Stimulated activated CD8-positive, alpha-beta memory T cell treated with anti-CD3 and anti-CD28 coated beads, Interleukin-15, amount 100 ng/mL, for 24 hours (primary cell): Measurements from ENCODE around the gene B4GALNT1.
"Not testable (repeated sequence)": the region's sequence is repeated elsewhere in the genome, so short reads cannot be mapped to it uniquely, and the experiment has no call there.

Source experiments
- DNase-seq: peaks from one replicate; pipeline ENCODE4 v3.0.0-alpha.2; 2020; ENCODE audit warnings: low read depth

The B4GALNT1 gene

DNA sequence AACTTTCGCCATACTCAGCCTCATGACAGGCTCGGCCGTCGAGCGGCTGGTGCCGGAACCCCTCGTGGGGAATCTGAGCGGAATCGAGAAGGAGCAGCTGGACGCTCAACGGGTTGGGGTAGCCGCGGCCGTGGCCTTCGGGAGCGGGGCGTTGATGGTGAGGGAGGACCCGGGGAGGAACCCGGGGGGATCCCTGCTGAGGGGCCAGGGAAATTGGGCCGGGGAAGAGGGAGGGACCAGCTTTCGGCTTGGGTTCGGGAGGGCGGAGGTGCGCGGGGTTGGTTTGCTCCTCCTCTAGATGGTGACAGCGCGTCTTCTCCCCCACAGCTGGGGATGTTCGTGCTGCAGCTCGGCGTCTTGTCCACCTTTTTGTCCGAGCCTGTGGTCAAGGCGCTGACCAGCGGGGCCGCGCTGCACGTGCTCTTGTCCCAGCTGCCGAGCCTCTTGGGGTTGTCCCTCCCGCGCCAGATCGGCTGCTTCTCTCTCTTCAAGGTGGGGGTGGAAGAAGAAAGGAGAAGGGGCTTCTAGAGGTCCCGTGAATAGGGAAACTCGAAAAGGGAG, 12.0 kb downstream of the B4GALNT1 start:
- no peak for DNase-seq

DNA sequence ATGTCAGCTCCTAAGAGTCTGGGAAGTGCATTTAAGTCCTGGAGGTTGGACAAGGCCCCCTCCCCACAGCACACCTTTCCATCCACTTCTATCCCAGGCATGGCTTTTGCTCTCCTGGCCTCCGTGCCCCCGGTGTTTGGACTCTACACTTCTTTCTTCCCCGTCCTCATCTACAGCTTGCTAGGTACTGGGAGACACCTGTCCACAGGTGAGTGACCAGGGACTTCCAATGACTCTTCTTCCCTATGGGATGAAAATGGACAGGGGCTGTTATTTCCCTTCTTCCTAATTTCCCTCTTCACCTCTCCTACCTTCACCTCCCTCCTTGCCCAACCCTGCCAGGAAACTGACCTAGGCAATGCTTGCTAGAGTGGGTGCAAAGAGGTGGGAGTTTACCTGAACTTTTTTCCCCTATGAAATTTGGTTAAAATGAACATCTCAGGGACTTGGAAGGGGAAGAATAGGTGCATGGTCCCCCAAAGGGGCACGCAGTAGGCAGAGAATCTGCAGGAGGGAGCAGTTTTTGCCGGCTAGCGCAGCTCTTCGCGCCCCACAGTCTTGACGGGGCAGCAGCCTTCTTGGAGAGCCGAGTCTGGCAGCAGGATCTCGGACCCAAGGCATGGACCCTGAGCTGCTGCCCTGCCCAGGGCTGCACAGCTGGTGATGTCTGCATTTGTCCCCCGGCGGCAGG, 12.6 kb downstream of the B4GALNT1 start:
- no peak for DNase-seq

DNA sequence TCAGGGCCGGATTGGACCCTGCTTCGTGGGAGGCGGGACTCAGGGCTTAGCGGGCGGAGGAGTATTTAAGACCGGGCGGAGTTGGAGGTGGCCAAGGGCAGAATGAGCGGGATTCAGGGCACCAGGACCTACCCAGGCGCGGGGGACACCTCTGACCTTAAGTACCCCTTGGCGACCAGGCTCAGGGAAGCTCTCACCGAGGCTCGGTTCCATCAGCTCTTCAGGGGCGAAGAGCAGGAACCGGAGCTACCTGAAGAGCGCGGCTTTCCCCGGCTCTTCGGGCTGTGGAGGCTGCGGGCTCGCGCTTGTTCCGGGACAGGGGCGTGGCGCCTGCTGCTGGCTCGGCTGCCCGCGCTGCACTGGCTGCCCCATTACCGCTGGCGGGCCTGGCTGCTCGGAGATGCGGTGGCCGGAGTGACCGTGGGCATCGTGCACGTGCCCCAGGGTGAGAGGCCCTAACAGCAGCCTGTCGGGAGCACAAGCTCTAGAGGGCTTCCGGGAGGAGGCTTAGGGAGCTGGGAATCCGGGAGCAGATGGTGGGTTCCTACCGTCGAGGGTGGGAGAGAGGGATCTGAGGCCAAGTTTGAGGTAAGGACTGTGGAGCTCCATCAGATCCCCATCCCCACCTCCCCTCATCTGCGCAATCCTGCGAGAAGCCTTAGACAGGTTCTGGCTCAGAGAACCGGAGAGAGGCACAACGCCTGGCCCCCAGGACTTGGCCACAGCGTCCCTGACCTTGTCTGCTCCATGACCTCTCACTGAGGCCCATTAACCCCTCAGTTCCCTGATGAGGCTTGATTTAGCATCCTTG, 13.4 kb downstream of the B4GALNT1 start:
- no peak for DNase-seq

DNA sequence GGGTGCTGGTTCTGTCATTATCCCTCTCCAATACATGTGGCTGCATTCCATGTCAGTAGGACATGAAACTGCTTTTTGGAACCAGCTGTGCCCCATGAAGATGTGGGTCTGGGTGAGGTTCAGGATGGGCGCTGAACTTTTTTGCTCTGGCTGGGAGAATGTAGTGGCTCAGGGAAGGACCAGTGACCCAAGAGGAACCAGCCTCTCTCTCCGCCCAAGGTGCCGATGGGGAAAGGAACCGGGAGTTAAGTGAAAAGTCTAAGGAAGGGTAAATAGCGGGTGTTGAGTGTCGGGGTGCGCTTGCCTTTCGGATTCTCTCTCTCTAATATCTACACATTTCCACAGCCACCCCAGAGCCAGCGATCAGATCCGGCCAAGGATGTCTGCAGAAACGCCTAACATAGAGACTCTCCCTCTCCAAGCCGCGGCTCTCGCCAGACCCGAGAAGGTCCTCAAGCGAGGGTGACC, 14.0 kb downstream of the B4GALNT1 start:
- no peak for DNase-seq

DNA sequence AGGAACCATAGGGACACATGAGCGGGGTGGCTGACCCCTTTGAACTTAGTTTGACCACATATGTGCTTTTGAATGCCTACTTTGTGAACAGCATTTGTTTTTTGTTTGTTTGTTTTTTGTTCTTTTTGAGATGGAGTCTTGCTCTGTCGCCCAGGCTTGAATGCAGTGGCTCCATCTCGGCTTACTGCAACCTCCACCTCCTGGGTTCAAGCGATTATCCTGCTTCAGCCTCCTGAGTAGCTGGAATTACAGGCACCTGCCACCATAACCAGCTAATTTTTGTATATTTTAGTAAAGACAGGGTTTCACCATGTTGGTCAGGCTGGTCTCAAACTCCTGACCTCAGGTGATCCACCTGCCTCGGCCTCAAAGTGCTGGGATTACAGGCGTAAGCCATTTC, 14.6 kb downstream of the B4GALNT1 start:
- DNase-seq: not testable (repeated sequence)

DNA sequence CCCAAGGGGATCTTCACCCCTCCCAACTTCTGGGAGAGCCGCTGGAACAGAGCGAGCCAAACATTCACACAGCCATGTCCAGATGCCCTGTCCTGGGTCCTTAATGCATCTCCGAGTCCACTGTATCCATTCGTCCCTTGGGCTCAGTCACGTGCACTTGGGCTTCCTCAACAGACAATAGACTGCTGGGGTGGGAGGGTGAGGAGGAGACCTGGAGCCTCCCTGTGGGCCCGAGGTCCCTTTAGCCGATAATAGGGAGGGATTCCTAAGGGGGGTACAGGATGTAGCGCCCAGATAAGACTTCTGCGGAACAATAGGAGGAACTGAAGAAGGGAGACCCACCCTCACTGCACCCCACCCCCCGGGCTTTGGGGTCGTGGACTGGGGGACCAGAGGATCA, 15.1 kb downstream of the B4GALNT1 start:
- no peak for DNase-seq

DNA sequence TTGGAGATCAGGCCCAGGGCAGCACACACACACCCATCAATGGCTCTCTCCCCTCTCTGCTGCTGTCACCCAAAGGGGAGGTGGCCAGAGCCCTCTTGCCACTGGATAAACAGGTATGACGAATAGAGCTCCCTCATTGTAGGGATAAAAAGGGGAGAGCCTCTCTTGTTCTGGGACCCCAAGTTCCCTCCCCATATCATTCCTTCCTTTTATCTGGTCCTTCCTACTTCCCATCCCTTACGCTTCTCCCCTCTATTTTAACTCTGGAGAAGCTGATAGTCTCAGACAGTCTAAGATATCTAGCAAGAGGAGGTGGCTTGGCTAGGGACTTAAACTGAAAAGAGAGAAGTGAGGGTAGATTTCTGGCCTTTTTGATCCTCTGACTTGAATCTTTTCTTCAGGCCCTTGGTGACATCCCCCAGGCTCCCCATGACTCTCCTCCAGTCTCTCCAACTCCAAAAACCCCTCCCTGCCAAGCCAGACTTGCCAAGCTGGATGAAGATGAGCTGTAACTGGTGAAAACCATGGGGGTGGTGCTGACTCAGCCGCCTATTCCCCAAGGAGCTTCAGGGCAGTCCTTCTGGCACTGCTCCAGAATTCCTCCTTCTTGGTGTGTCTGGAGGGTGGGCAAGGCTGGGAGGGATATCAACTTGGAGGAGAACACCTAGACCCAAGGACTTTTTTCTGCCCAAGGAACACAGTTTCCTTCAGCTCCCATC, 16.5 kb downstream of the B4GALNT1 start:
- no peak for DNase-seq

DNA sequence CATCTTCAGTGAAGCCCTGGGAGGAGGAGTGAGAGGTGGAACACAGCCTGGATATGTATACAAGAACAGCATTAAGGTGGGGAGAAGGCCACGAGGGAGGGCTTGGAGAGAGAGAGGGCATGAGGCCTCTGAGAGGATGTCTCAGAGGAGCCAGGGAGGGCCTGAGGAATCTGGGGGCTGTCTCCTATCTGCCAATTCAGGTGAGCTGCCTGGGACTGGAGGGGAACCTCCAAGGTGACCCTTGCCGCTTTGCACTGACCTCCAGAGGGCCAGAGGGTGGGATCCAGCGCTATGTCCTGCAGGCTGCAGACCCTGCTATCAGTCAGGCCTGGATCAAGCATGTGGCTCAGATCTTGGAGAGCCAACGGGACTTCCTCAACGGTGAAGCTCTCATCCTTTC, 17.4 kb downstream of the B4GALNT1 start:
- DNase-seq: no peak

DNA sequence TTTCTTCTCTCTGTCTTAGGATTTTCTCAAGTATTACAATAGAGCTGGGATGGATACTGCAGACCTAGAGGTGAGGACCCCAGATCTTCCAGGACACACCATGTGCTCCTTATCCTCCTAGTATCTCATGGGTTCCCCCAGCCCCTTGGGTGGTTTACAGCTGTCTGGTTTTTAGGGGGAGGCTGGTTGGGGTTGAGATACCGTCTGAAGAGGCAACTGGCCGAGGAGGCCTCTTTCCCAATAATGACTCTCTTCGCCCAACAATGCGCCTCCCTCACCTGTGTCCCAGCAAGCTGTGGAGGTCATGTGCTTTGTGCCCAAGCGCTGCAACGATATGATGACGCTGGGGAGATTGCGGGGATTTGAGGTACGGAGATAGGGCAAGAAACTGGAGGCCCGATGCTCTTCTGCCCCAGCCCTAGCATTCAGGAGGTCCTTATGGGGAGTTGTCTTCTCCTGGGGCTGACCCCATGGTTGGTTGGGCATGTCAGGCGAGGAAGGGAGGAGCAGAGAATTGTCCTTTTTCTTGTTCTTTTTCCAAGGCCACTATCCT, 18.0 kb downstream of the B4GALNT1 start:
- no peak for DNase-seq

DNA sequence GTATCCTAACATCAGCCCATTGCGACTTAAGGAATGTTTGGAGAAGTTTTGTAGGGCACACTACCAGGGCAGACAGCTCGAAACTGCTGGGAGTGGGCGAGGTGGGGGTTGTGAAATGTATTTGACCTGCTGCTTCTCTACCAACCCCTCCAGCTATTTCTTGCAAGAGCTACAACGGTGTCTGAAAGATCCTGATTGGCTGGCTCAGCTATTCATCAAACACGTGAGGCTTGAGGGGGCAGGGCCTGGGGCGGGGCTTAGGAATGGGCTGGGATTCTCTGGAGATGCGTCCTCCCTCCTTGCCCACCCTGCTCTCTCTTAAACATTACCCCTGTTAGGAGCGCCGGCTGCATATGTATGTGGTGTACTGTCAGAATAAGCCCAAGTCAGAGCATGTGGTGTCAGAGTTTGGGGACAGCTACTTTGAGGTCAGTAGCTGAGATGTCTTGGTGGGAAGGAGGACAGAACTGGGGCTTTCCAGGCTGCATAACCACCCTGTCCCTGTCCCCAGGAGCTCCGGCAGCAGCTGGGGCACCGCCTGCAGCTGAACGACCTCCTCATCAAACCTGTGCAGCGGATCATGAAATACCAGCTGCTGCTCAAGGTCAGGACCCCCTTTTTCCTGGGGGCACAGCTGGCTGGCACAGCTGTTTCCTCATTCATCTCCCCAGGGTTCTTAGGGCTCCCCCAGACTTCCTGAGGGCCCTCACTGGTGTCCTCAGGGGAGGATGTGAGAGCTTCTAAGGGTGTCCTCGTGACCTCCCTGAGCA, 18.6 kb downstream of the B4GALNT1 start:
- no peak for DNase-seq

DNA sequence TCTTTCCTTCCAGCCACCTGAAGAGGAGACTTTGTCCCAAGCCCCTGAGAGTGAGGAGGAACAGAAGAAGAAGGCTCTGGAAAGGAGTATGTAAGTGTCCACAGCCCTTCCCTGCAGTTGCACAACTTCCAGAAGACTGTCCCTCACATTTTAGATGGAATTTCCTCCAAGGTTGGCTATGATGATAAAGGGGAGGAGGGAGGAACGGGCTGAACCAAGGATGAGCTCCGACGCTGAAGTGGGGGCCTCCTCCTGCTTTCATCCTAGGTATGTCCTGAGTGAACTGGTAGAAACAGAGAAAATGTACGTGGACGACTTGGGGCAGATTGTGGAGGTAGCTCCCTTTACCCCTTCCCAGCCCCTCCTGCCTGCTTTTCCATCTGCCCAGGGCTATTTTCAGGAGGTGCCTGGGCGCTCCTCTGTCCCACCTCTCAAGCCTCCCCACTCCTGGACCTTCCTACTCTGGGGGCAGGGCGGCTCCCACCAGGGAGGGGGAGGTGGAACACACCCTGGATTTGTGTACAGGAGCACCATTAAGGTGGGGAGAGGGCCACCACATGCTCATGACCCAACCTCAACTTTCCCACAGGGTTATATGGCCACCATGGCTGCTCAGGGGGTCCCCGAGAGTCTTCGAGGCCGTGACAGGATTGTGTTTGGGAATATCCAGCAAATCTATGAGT, 19.4 kb downstream of the B4GALNT1 start:
- no peak for DNase-seq

DNA sequence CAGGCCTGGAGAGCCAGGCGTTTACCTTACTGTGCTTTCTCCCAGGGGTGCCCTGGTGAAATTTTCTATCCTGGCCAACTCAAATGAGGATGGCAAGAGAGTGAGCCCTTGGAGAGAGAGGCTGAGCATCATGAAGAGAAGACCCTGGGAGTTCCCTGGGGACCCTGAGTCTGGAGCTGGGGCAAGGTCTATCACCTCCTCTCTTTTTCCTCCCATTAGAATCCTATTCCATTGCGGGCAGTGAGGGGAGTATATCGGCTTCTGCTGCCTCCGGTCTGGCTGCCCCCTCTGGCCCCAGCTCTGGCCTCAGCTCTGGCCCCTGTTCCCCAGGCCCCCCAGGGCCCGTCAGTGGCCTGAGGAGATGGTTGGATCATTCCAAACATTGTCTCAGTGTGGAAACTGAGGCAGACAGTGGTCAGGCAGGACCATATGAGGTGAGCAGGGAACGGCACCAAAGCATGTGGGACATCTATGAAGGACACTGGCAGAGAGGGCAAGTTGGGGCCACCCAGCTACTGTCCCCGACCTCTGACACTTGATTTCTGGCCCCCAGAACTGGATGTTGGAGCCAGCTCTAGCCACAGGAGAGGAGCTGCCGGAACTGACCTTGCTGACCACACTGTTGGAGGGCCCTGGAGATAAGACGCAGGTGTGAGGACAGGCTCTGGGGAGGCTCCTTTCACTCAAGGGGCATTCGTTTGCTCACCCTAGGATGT, 20.1 kb downstream of the B4GALNT1 start:
- no peak for DNase-seq

DNA sequence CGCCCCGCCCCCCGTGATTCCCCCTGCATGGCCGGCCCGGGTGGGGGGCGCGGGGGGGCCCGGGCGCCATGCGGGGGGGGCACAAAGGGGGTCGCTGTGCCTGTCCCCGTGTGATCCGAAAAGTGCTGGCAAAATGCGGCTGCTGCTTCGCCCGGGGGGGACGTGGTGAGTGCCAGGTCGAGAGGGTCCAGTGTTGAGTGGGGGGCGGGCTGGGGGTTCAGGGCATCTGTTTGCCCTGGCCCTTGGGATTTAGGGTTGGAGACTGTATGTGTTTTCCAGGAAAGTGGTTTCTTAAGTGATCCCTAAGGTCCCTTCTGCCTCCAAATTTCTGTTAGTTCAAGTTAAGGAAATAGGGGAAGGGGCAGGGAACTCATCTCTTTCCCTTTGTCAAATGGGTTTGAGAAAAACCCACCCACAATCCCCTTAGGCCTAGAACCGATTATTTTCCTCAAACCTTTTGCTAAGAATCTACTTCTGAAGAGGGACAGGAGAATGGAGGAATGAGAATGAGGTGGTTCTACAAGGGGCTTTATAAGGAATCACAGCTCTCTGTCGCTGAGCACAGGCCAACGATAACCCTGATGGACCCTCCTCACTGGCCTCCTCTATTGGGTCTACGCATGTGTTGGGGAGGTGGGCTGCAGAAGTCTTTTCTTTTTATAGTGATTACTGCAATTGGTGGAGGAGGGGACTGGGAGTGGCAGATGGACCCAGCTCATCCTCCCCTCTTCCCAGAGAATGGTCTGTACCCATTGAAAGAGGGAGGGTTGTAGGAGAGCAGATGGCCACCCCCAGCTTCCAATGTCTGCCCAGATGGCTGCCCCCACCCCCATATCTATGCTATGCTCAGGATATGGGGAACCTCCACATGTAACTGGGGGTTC, 20.9 kb downstream of the B4GALNT1 start:
- no peak for DNase-seq

DNA sequence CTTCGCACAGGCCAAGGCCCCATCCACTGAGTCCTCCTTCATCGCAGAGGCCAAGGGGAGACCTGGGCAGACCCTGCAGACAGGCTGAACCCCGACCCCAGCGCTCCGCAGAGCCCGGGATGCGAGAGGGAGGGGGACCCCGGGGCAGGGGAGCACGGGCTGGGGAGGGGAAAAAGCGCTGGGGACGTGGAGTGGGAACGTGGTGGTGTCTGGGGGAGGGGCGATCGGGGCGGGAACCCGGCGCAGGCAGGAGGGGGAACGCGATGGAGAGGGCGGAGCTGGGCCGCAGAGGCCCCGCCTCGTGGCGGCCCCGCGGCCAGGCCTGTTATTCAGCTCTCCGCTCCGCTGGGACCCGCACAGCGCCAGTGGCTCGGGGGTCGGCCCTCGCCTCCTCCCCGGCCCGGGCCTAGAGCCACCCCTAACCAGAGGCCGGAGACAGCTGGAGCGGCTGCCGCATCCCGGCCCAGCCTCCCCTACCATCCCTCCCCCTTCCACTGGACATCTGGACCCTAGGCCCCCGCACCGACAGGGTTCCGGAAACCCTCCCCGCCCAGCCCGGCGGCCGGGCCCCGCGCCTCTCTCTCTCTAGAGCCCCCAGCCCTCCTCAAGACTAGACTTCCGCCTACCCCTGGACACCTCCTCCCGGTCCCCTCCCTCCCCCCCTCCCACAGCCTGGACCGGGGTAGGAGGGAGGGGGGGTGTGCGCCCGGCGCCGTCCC, 21.7 kb downstream of the B4GALNT1 start, which contains the start of gene ARHGEF25:
TSS of gene ARHGEF25 (plus strand) at position 328 of the 719 bp plus-strand sequence. CDS start 460 bp downstream, outside the sequence.
- DNase-seq: no peak

DNA sequence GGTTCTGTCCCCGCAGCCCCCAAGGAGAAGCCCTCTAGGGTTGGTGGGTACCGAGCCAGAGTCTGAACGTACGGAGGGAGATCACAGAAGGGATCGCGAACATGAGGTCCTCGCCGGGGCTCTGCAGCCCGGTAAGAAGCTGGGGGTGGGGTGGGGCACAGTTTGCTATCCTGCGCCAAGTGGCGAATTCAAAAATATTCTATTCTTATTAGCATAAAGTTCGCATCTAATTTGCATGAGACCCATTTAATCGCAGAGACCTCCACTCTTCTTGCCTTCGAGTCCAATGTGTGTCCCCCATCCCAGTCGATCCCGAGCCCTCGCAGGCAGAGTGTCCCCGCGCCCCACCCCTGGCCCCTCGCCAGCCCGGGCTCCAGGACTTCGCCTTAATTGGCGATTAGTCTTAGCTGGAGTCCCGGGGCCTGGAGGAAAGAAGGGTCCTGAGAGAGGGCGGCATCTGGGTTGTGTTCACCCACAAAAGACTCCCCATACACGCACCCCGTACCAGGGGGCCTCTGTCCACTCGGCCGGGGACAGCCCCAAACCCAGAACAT, 22.4 kb downstream of the B4GALNT1 start:
- DNase-seq: no peak

DNA sequence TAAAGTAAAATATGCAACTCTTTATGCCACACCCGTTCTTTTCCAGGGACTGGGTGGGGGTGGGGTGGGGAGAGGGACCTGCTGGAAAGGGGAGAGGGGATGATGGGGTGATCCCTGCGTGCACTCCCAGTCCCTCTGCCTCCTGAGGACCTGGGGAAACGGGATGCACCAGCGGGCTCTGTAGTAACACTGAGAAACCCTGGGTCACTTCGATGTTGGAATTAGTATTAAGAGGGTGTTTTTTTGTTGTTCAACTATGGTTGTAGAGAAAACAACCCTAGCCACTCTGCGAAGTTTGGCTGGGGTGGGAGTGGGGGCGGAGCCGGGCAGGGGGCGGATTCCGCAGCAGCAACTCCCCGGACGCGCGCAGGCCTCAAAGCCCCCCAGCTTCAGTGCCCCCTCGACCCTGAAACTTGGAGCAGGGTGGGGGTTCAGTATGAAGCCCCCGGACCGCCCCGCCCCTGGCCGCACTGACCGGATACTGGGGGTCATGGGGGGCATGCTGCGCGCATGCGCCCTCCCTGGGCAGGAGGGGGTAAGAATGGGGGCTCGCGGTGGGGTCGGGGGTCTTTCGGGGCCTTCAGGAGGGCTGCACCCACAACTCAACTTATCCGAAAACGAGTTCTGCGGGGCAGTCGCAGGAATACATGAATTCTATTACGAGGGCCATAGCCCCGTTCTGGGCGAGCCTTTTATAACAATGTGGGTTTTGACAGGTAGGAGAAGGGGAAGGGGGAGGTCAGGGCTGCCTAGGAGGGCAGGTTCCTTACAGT, 23.0 kb downstream of the B4GALNT1 start:
- no peak for DNase-seq

DNA sequence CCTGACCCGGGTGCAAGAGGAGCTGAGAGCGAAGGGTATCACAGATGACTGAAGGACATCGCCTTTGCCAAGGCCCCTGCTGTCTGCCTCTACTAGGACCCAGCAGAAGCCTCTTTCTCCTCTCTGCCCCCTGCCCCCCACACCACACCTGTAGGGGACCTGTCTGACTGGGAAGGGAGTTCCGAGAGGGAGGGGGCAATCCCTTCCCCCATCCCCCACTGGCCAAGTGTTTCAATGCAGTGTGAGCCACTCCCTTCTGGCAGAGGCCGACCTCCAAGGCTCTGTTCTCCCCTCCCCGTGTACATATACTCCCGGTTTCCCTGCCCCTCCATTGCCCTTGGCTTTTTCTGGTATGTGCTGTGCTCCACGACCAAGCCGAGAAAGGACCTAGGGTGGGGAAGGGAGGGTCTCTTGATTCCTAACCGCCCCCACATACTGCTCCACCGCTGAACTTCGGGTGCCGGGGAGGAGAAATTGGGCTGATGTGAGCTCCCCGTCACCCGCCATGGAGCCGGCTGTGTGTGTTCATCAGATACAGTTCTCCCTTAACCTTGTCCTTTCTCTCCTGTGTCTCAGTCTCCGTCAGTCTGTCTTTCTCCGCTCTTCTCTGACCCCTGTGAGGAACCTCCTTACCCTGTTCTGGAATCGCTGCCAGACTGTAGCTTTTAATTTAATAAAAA, 23.8 kb downstream of the B4GALNT1 start:
- DNase-seq: no peak
